GM19324 (cell line): Measurements from ENCODE around the gene NUTM2D.
"Not testable (repeated sequence)": the region's sequence is repeated elsewhere in the genome, so short reads cannot be mapped to it uniquely, and the experiment has no call there.

Source experiments
- ATAC-seq: cut with Tn5 transposase; IDR thresholded peaks from one replicate; pipeline ENCODE4 v1.9.1; 2021; ENCODE audit warnings: mild to moderate bottlenecking, moderate library complexity; ENCODE audit not compliant: unreplicated experiment, low FRiP score

The NUTM2D gene

GRCh38 chr10:87374091-87374490, 16.5 kb downstream of the NUTM2D start:
- not testable (repeated sequence) for ATAC-seq

GRCh38 chr10:87379115-87379514, 21.6 kb downstream of the NUTM2D start:
- not testable (repeated sequence) for ATAC-seq

GRCh38 chr10:87383149-87383857, 25.8 kb downstream of the NUTM2D start:
- not testable (repeated sequence) for ATAC-seq

- not testable (repeated sequence) for ATAC-seq
Measured at GRCh38 chr10:87384283-87384682, 26.7 kb downstream of the NUTM2D start.

GRCh38 chr10:87385762-87386360, 28.3 kb downstream of the NUTM2D start:
- not testable (repeated sequence) for ATAC-seq

- not testable (repeated sequence) for ATAC-seq
Measured at GRCh38 chr10:87391360-87391759, 33.8 kb downstream of the NUTM2D start.

GRCh38 chr10:87396206-87396605, 38.7 kb downstream of the NUTM2D start:
- ATAC-seq, result not testable (repeated sequence)

GRCh38 chr10:87398436-87398835, 40.9 kb downstream of the NUTM2D start:
- not testable (repeated sequence) for ATAC-seq

GRCh38 chr10:87407516-87408467, 50.2 kb downstream of the NUTM2D start:
- ATAC-seq, result not testable (repeated sequence)

GRCh38 chr10:87413921-87414320, 56.4 kb downstream of the NUTM2D start:
- not testable (repeated sequence) for ATAC-seq
